MM.1S (cell line): ENCODE results near the gene SLC22A1.

Experiments used
- CTCF ChIP-seq: fragments of 300-600 bp; sonication (generic); IDR thresholded peaks from 2 replicates; pipeline ENCODE4 v1.5.1; 2016; ENCODE audit warnings: antibody characterized with exemption, low read length, mixed read lengths
- EZH2 ChIP-seq: fragments of 300-600 bp; sonication (generic); optimal IDR thresholded peaks from 2 replicates; pipeline ENCODE3; 2017; ENCODE audit warnings: low read depth, mild to moderate bottlenecking, antibody characterized with exemption, low read length, mixed read lengths

GRCh38 chr6:160086754-160087153, 34.9 kb upstream of the SLC22A1 start:
- TF ChIP-seq EZH2 (no peak), CTCF (no peak)
